Activated T-cell treated with anti-CD3 and anti-CD28 coated beads, Interleukin-2, amount 50 U/mL, for 4 hours (primary cell): Measurements from ENCODE around the gene ACR. TPM values are rescaled to one million over a fixed set of nuclear protein-coding genes. Genes with fewer than 3 reads are reported as not detected.
"Not testable (repeated sequence)": the region's sequence is repeated elsewhere in the genome, so short reads cannot be mapped to it uniquely, and the experiment has no call there.

ENCODE experiments used
- ATAC-seq, 2 donors: fragments of 200-7000 bp; cut with Tn5 transposase; one replicate each; pipeline ENCODE4 v1.10.0; 2021
- DNase-seq: peaks from one replicate; pipeline ENCODE4 v3.0.0-alpha.2; 2020
- H3K27me3 Mint-ChIP-seq: one replicate; pipeline ENCODE4 v1.8.0; 2021; ENCODE audit warnings: low read depth, mixed read lengths
- H3K36me3 Mint-ChIP-seq: one replicate; pipeline ENCODE4 v1.8.0; 2022; ENCODE audit warnings: mixed read lengths; ENCODE audit not compliant: insufficient read depth
- H3K4me1 Mint-ChIP-seq: one replicate; pipeline ENCODE4 v1.8.0; 2021; ENCODE audit warnings: low read depth, mixed read lengths
- H3K4me3 Mint-ChIP-seq: one replicate; pipeline ENCODE4 v1.8.0; 2021; ENCODE audit warnings: mild to moderate bottlenecking, moderate library complexity, mixed read lengths
- H3K9me3 Mint-ChIP-seq: one replicate; pipeline ENCODE4 v1.8.0; 2021; ENCODE audit warnings: mixed read lengths
- total RNA-seq, 3 donors: library from RNA; stranded (reverse); gene quantifications; one replicate each; pipeline ENCODE4 v1.2.1, GENCODE V29; 2021

The ACR gene
- total RNA-seq, 3 donors from 2014 or later: not detected

- no peaks in the 10 kb centered on the region for H3K36me3 Mint-ChIP-seq
- no peak overlapping the region for H3K4me3 Mint-ChIP-seq
- DNase-seq: no peak
- H3K4me1 Mint-ChIP-seq: peaks cover 4% of the 10 kb centered on the region
- H3K27me3 Mint-ChIP-seq: peaks cover 2% of the 10 kb centered on the region
- no peak for ATAC-seq
- H3K9me3 Mint-ChIP-seq: no peaks in the 10 kb centered on the region
These were observed 7.8 kb upstream of the ACR start for GRCh38 chr22:50730013-50730891.

- H3K9me3 Mint-ChIP-seq: no peaks in the 10 kb centered on the region
- H3K4me3 Mint-ChIP-seq: no peak overlapping the region
- no peak for DNase-seq
- peaks cover 4% of the 10 kb centered on the region for H3K4me1 Mint-ChIP-seq
- no peaks in the 10 kb centered on the region for H3K36me3 Mint-ChIP-seq
- ATAC-seq: no peak
- H3K27me3 Mint-ChIP-seq: peaks cover 2% of the 10 kb centered on the region
These were observed 6.9 kb upstream of the ACR start for GRCh38 chr22:50730941-50731661.

- DNase-seq: peak; percentile 49
- Mint-ChIP-seq H3K9me3 (no peaks in the 10 kb centered on the region), H3K4me1 (peaks cover 4% of the 10 kb centered on the region), H3K4me3 (no peak overlapping the region), H3K27me3 (peaks cover 2% of the 10 kb centered on the region), H3K36me3 (no peaks in the 10 kb centered on the region)
- ATAC-seq: peak; percentile 86 to 91
These were observed 6.0 kb upstream of the ACR start for GRCh38 chr22:50731811-50732624.

GRCh38 chr22:50732681-50733080 is 5.3 kb upstream of the ACR start:
- Mint-ChIP-seq H3K36me3 (no peaks in the 10 kb centered on the region), H3K4me1 (peaks cover 4% of the 10 kb centered on the region), H3K4me3 (no peak overlapping the region), H3K27me3 (peaks cover 2% of the 10 kb centered on the region), H3K9me3 (no peaks in the 10 kb centered on the region)
- DNase-seq (no peak), ATAC-seq (no peak)

DNA sequence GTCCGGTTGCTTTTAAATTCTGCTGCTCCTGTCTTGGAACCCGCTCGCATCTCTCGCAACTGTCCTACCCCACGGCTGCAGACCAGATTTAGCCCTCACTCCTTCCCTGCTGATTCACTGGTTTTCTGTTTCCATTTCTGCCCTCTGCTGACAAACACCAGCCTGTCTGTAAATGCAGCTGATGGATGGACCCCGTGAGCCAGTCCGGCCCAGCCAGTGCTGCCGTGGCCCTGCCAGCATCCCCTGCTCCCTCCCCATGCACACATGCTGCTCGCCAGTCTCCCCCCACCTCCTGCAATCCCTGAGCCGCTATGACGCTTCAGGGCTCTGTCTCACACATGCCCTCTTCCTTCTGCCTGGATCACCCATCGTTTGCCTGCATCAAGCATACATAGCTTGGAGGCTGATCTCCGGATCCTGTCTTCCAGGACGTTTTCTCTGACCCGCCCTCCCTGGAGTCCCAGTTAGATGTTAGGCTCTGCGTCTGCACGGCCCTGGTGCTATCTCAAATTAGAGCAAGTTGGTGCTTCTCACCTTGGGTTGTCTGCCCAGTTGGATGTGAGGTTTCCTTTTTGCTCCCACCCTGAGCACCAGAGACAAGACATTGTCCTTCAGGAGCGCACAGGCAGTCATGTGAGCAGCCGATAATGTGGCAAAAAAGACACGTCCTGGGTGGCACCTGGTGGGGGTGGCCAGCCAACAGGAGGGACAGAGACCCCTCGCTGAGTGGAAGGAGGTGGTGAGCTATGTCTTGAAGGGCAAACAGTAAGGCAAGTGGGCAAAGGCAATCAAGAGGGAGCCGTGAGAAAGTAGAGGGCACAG is 4.3 kb upstream of the ACR start:
- Mint-ChIP-seq H3K4me3 (no peak overlapping the region), H3K27me3 (peaks cover 2% of the 10 kb centered on the region), H3K9me3 (no peaks in the 10 kb centered on the region), H3K4me1 (peaks cover 4% of the 10 kb centered on the region), H3K36me3 (no peaks in the 10 kb centered on the region)
- ATAC-seq (no peak), DNase-seq (no peak)

- Mint-ChIP-seq H3K36me3 (no peaks in the 10 kb centered on the region), H3K4me1 (peaks cover 4% of the 10 kb centered on the region), H3K4me3 (no peak overlapping the region), H3K9me3 (no peaks in the 10 kb centered on the region), H3K27me3 (peaks cover 2% of the 10 kb centered on the region)
- ATAC-seq (no peak), DNase-seq (no peak)
These were observed 3.6 kb upstream of the ACR start for GRCh38 chr22:50734343-50734771.

DNA sequence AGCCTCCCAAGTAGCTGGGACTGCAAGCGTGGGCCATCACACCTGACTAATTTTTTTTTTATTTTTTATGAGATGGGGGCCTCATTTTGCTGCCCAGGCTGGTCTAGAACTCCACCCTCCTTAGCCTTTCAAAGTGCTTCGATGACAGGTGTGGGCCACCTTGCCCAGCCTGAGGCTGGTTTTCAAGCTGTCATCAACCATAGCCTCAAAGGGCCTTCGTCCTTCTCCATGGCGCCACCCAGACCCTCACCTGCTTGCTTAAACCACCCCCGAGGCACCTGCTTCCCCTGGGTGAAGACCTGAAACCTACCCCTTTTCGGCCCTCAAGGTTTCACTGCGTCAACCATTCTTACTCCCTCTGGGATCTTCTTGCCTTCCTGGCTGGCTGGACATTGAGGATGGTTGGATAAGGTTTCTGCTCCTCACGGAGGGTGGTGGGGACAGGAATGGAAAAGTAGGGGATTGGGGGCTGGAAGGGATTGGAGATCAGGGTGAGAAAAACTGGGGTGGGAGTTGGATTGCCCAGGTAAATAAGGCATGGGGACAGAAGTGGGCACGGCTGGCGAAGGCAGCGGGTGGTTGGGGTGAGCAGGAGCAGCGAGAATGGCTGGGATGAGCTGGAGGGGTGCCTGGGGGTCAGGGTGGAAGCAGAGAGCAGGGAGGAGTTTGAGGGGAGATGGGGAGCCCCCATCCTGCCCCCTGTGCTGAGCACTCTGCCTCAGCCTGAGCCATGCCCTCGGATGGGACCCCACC is 2.8 kb upstream of the ACR start:
- DNase-seq (no peak), ATAC-seq (no peak)
- Mint-ChIP-seq H3K9me3 (no peaks in the 10 kb centered on the region), H3K36me3 (no peaks in the 10 kb centered on the region), H3K4me1 (peaks cover 4% of the 10 kb centered on the region), H3K27me3 (peaks cover 2% of the 10 kb centered on the region), H3K4me3 (no peak overlapping the region)

- H3K4me1 Mint-ChIP-seq: peaks cover 4% of the 10 kb centered on the region
These were observed 2.3 kb upstream of the ACR start for GRCh38 chr22:50735739-50736030.

GRCh38 chr22:50738649-50739227 is 734 bp downstream of the ACR start:
- DNase-seq: no peak
- H3K4me3 Mint-ChIP-seq: no peak overlapping the region
- no peak for ATAC-seq
- no peaks in the 10 kb centered on the region for H3K36me3 Mint-ChIP-seq
- H3K27me3 Mint-ChIP-seq: peaks cover 2% of the 10 kb centered on the region
- H3K9me3 Mint-ChIP-seq: no peaks in the 10 kb centered on the region
- no peaks in the 10 kb centered on the region for H3K4me1 Mint-ChIP-seq

More at GRCh38 chr22:50735739-50736030, 2.3 kb upstream of the ACR start:
- Mint-ChIP-seq H3K36me3 (no peaks in the 10 kb centered on the region), H3K27me3 (peaks cover 2% of the 10 kb centered on the region), H3K4me3 (no peak overlapping the region), H3K9me3 (no peaks in the 10 kb centered on the region)
- DNase-seq (no peak), ATAC-seq (no peak)

- no peak overlapping the region for H3K4me3 Mint-ChIP-seq
- no peak for DNase-seq
- no peaks in the 10 kb centered on the region for H3K36me3 Mint-ChIP-seq
- H3K9me3 Mint-ChIP-seq: no peaks in the 10 kb centered on the region
- H3K27me3 Mint-ChIP-seq: no peaks in the 10 kb centered on the region
- no peaks in the 10 kb centered on the region for H3K4me1 Mint-ChIP-seq
- no peak for ATAC-seq
These were observed 1.3 kb downstream of the ACR start for GRCh38 chr22:50739279-50739691.

- ATAC-seq (no peak), DNase-seq (no peak)
- no peaks in the 10 kb centered on the region for H3K9me3 Mint-ChIP-seq
- H3K36me3 Mint-ChIP-seq: no peaks in the 10 kb centered on the region
- no peak overlapping the region for H3K4me3 Mint-ChIP-seq
- no peaks in the 10 kb centered on the region for H3K27me3 Mint-ChIP-seq
- no peaks in the 10 kb centered on the region for H3K4me1 Mint-ChIP-seq
These were observed 1.9 kb downstream of the ACR start for GRCh38 chr22:50739894-50740293.

DNA sequence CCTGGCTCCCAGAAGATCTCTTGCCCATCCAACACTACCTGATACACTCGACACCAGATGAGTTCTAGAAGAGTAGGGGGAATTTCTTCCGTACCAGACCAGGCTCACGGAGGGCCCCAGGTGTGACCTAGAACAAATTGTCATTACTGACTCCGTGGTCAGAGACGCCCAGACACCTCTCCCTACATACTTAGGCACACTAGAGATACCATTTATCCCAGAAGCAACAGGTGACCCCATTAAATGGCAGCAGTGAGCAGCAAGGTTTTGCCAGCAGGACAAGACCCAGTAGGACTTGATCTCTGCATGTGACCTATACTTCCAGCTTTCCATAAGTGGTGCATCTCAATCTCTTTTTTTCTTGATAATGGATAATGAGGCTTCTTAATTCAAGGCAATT is 2.7 kb downstream of the ACR start:
- DNase-seq, ATAC-seq, H3K36me3 Mint-ChIP-seq, H3K27me3 Mint-ChIP-seq, H3K4me3 Mint-ChIP-seq, H3K4me1 Mint-ChIP-seq, H3K9me3 Mint-ChIP-seq: not testable (repeated sequence)

DNA sequence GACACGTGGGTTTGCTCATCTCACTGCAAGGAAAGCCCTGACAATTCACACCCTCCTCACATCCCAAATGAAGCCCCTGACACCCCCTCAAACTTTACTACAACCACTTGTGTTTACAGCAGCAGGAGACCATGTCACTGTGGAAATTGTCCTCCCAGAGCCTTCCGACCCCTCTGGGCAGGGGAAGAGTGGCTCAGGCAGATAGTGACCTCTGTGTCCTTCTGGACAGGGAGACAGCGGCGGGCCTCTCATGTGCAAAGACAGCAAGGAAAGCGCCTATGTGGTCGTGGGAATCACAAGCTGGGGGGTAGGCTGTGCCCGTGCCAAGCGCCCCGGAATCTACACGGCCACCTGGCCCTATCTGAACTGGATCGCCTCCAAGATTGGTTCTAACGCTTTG is 6.4 kb downstream of the ACR start:
- not testable (repeated sequence) for H3K4me3 Mint-ChIP-seq, ATAC-seq, DNase-seq, H3K9me3 Mint-ChIP-seq, H3K36me3 Mint-ChIP-seq, H3K4me1 Mint-ChIP-seq, H3K27me3 Mint-ChIP-seq
